ENCODE data around the gene SUMF1. TPM values are rescaled to one million over a fixed set of nuclear protein-coding genes. Genes with fewer than 3 reads are reported as not detected.

The SUMF1 gene
- total RNA-seq, 4 donors from 2014 or later = 17.9 to 71.3 (median 30.3) TPM

DNA sequence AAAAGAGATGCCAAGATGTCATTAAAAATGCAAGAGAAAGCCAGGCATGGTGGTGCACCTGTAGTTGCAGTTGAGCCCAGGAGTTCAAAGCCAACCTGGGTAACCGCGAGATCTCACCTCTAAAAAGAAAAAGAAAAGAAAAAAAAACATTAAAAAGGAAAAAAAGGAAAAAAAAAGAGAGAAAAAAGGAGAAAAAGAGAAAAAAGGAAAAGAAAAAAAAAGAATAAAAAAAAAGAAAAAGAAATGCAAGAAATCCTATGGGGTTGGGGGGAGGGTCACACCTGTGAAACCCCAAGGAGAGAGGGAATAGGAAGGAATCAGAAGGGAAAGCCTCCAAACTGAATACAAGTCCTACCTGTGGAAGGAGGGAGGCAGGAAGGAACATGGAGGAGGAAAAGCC is 5.2 kb upstream of the SUMF1 start:
- intact Hi-C loops (cut with DNase I; ENCODE audit: low total_unique reads) = no loop called here
- no peak for DNase-seq
- H3K36me3 ChIP-seq = no peaks in the 10 kb centered on the region
- no peaks in the 10 kb centered on the region for H3K4me1 ChIP-seq
- H3K4me3 ChIP-seq = no peak overlapping the region
- no peaks in the 10 kb centered on the region for H3K9me3 ChIP-seq
- H3K27me3 ChIP-seq = no peaks in the 10 kb centered on the region
- H3K27ac ChIP-seq = no peak overlapping the region
- no peak for TF ChIP-seq POLR2A (IDR thresholded peaks at IDR 0.05)
- TF ChIP-seq, protein P1, sequence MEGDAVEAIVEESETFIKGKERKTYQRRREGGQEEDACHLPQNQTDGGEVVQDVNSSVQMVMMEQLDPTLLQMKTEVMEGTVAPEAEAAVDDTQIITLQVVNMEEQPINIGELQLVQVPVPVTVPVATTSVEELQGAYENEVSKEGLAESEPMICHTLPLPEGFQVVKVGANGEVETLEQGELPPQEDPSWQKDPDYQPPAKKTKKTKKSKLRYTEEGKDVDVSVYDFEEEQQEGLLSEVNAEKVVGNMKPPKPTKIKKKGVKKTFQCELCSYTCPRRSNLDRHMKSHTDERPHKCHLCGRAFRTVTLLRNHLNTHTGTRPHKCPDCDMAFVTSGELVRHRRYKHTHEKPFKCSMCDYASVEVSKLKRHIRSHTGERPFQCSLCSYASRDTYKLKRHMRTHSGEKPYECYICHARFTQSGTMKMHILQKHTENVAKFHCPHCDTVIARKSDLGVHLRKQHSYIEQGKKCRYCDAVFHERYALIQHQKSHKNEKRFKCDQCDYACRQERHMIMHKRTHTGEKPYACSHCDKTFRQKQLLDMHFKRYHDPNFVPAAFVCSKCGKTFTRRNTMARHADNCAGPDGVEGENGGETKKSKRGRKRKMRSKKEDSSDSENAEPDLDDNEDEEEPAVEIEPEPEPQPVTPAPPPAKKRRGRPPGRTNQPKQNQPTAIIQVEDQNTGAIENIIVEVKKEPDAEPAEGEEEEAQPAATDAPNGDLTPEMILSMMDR (IDR thresholded peaks at IDR 0.05) = no peak

DNA sequence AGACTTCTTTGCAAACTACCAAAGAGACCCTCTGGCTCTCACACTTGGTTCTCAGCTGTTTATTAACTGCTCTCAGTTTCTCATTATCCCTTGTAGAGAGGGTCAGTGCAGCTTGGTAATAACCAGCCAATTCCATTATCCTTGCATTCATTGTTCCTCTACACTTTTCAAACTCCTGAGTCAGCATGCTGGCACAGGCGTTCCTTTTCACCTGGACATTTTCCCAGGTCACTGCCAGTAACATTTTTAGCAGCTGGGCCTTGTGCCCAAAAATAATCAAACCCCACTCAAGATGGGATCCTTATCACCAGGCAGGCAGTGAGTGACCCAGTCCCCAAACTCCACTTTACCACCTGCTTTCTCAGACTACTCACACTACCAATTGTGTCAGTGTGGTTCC is 4.8 kb upstream of the SUMF1 start:
- intact Hi-C loops (cut with DNase I; ENCODE audit: low total_unique reads) = no loop called here
- Histone ChIP-seq H3K27ac (no peak overlapping the region), H3K4me1 (no peaks in the 10 kb centered on the region), H3K9me3 (no peaks in the 10 kb centered on the region), H3K27me3 (no peaks in the 10 kb centered on the region), H3K36me3 (no peaks in the 10 kb centered on the region), H3K4me3 (no peak overlapping the region)
- no peak for TF ChIP-seq POLR2A (IDR thresholded peaks at IDR 0.05)
- DNase-seq = no peak

DNA sequence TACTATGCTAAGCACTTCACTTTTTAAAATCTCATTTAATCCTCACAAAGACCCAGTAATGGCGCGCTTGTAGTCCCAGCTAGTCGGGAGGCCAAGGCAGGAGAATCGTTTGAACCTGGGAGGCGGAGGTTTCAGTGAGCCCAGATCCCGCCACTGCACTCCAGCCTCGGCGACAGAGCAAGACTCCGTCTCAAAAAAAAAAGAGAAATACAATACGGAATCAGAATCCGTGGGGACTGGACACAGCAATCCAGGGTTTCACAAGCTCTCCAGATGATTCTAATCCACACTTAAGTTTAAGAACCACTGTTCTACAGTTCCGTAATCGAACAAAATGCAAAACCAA is 426 bp upstream of the SUMF1 start:
- intact Hi-C loops (cut with DNase I; ENCODE audit: low total_unique reads) = no loop called here
- no peak for DNase-seq
- no peak for TF ChIP-seq POLR2A (IDR thresholded peaks at IDR 0.05)
- TF ChIP-seq, protein P1 (IDR thresholded peaks at IDR 0.05) = no peak
- Histone ChIP-seq H3K27ac (peak overlapping the region; percentile 83 to 86), H3K36me3 (no peaks in the 10 kb centered on the region), H3K9me3 (no peaks in the 10 kb centered on the region), H3K4me1 (peaks cover 0 to 4% of the 10 kb centered on the region in 2 donors), H3K4me3 (peak overlapping the region; percentile 88 to 93), H3K27me3 (no peaks in the 10 kb centered on the region)

DNA sequence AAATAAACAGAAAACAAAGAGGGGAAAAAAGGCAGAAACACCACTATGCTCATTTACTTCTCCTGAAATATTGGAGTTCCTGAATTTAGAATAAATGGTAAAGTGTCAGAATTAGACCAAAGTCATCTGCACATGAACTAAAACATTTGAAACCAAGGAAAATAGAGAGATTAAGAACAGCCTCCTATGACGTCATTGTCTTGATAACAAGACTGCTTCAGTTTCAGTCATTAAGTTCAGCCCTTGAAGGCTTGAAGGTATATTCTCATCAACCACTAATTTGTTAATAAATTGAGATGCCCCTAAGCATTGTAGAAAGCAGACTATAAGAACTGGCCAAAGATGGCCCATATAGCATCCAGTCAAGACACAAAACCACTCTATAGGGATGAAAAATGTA is 2.5 kb downstream of the SUMF1 start:
- Histone ChIP-seq H3K27me3 (no peaks in the 10 kb centered on the region), H3K9me3 (no peaks in the 10 kb centered on the region), H3K36me3 (no peaks in the 10 kb centered on the region), H3K4me3 (no peak overlapping the region), H3K27ac (no peak overlapping the region), H3K4me1 (peaks cover 0 to 4% of the 10 kb centered on the region in 2 donors)
- TF ChIP-seq POLR2A (IDR thresholded peaks at IDR 0.05) = no peak
- TF ChIP-seq, protein P1 (IDR thresholded peaks at IDR 0.05) = no peak
- intact Hi-C loops (cut with DNase I; ENCODE audit: low total_unique reads) = no loop called here
- DNase-seq = no peak

DNA sequence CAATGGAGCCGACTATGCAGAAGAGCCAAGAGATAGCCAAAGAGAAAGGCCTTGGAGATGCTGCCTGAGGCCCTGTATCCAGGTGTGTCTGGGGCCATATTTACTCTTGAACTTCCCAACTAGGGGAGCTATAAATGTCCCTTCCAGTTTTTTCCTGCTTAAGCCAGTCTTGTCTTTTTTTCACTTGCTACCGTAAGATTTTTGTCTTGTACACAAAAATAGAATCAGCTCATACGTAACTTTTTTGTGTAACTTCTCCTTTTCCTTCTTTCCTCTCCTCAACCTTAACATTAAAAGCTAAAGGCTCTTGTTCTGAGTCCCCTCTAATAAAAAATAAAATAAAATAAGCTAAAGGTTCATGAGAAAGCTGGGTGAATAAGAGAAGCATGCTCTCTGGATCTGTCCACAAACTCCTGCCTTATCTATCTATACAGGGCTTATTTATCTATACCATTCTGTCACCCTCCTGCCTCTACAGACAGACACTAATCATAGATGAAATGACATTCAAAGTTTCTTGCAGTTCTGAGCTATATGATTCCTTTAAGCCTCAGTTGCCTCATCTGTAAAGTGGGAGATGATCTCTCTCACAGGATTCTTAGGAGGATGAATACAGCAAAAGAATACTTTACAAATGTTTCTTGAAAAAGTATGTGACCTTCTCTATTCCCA is 4.6 kb downstream of the SUMF1 start:
- H3K4me1 ChIP-seq = peaks cover 0 to 4% of the 10 kb centered on the region in 2 donors
- no peak overlapping the region for H3K4me3 ChIP-seq
- H3K36me3 ChIP-seq = no peaks in the 10 kb centered on the region
- no peak for TF ChIP-seq POLR2A (IDR thresholded peaks at IDR 0.05)
- TF ChIP-seq, protein P1 (IDR thresholded peaks at IDR 0.05) = no peak
- no peak for DNase-seq
- no peak overlapping the region for H3K27ac ChIP-seq
- no peaks in the 10 kb centered on the region for H3K27me3 ChIP-seq
- H3K9me3 ChIP-seq = no peaks in the 10 kb centered on the region
- intact Hi-C loops (cut with DNase I; ENCODE audit: low total_unique reads) = no loop called here

Measured in uterus (tissue), 4 donors.